ENCODE measurements around the gene PDPN. TPM values are rescaled to one million over a fixed set of nuclear protein-coding genes. Genes with fewer than 3 reads are reported as not detected.
A peak's percentile ranks its signal among the peaks of the same experiment; 100 is the strongest.

Gene PDPN
- total and polyA plus RNA-seq, 2 of the 4 experiments (the other 2 are of a cell fraction) = 0.31 TPM; not detected in 1

GRCh38 chr1:13617108-13617507, 33.5 kb downstream of the PDPN start:
- ChIA-PET POLR2A (ENCODE audit: unreplicated experiment) (no interaction called here), CTCF (no interaction called here)
- intact Hi-C loops (cut with micrococcal nuclease) (no loop called here), in situ Hi-C loops (cut with MboI; ENCODE audit: low sequenced_read_pairs) (no loop called here), dilution Hi-C loops (cut with HindIII; ENCODE audit: low sequenced_read_pairs, unreplicated experiment) (no loop called here)
- Histone ChIP-seq H3K14ac (replicated peaks; ENCODE audit: low read depth, low read length) (no peak overlapping the region), H3K18ac (ENCODE audit: low read depth, low read length) (no peak overlapping the region), H2BK20ac (ENCODE audit: low read depth, low read length) (no peak overlapping the region), H2BK120ac (ENCODE audit: low read depth, low read length) (no peak overlapping the region), H3K4ac (ENCODE audit: low read depth, low read length) (no peak overlapping the region), H3K9me1 (ENCODE audit: insufficient read depth, low read length) (no peaks in the 10 kb centered on the region), H3K56ac (ENCODE audit: extremely low read depth, insufficient read depth, low read length) (no peak overlapping the region), H2BK5ac (ENCODE audit: low read depth, low read length, poor library complexity, severe bottlenecking) (no peak overlapping the region), H3K4me2 (ENCODE audit: low read depth, low read length) (no peak overlapping the region), H2AK9ac (replicated peaks; ENCODE audit: low read depth, low read length, poor library complexity) (no peak overlapping the region), H3K9ac (ENCODE audit: low read depth, low read length) (no peak overlapping the region), H4K5ac (ENCODE audit: low read depth, low read length) (no peak overlapping the region; the same call in 1 of the 2 replicates), H3K36me3 (ENCODE audit: control insufficient read depth, insufficient read depth, low read length) (no peaks in the 10 kb centered on the region), H2AK5ac (ENCODE audit: low read depth, low read length) (no peak overlapping the region), H3K79me1 (ENCODE audit: low read depth in 1 of 2, low read length in 2 of 2) (no peaks in the 10 kb centered on the region), H4K20me1 (ENCODE audit: insufficient read depth, low read length) (no peaks in the 10 kb centered on the region), H3K4me3 (ENCODE audit: insufficient read depth, low read depth, low read length) (no peak overlapping the region), H3K27me3 (ENCODE audit: control insufficient read depth, insufficient read depth, low read length) (no peaks in the 10 kb centered on the region), H4K8ac (ENCODE audit: low read depth in 2 of 2, low read length in 2 of 2) (no peak overlapping the region), H3K23ac (ENCODE audit: low read depth, low read length) (no peak overlapping the region), H3K4me1 (ENCODE audit: control insufficient read depth, insufficient read depth, low read length) (peaks cover 2% of the 10 kb centered on the region; the same call in 1 of the 2 replicates), H3K27ac (ENCODE audit: insufficient read depth, low read length) (peak overlapping the region; percentile 100; the same call in 1 of the 2 replicates), H2BK15ac (ENCODE audit: low read depth, low read length) (no peak overlapping the region), H3K9me3 (ENCODE audit: control insufficient read depth, insufficient read depth, low read length) (peaks cover 22% of the 10 kb centered on the region), H4K91ac (ENCODE audit: insufficient read depth, low read depth, low read length) (no peak overlapping the region), H2AFZ (replicated peaks; ENCODE audit: low read length, poor library complexity) (no peak overlapping the region)
- WGBS, 2 experiments (ENCODE audit: extremely low coverage in 2 of 2, insufficient read length in 1 of 2) = no CpG with 5 or more reads among the region's 4 CpGs
- TF ChIP-seq CEBPB (IDR thresholded peaks at IDR 0.05; ENCODE audit: low read depth, low read length) (0 out of 2 replicates have a peak, but pooled peaks have one; percentile 20), ELK1 (IDR thresholded peaks at IDR 0.05; ENCODE audit: borderline replicate concordance, low read depth, low read length) (no peak), SMC3 (IDR thresholded peaks at IDR 0.05; ENCODE audit: low read depth, low read length) (no peak), RCOR1 (IDR thresholded peaks at IDR 0.05; ENCODE audit: insufficient replicate concordance, low read length) (no peak)
- DNase-seq (no peak), ATAC-seq (ENCODE audit: low read depth) (no peak)
- BruUV-seq (replicated peaks) = no TSS peak

Data from IMR-90 (cell line).